Natural killer cell (primary cell): ENCODE results near the gene CREB5. TPM values are rescaled to one million over a fixed set of nuclear protein-coding genes. Genes with fewer than 3 reads are reported as not detected.

Experiments used
- ATAC-seq, 3 donors: fragments of 150-1000 bp in 2 of 3; fragments of 200-7000 bp in 1 of 3; cut with Tn5 transposase; 1 replicate in 1 of 3; 2 replicates in 2 of 3; pipeline ENCODE4 v1.10.0; 2021; ENCODE audit warnings: mild to moderate bottlenecking in 2 of 3, moderate library complexity in 2 of 3
- DNase-seq, 2 donors: peaks; one replicate each; pipeline versions ENCODE4 v3.0.0 to v3.0.0-alpha.2; 2013 to 2021; ENCODE audit warnings: mixed read lengths in 1 of 2
- H3K27ac ChIP-seq: one replicate; pipeline ENCODE4 v1.5.1; 2013; ENCODE audit warnings: mild to moderate bottlenecking, low read length
- H3K27me3 ChIP-seq: one replicate; pipeline ENCODE4 v1.6.1; 2013; ENCODE audit warnings: low read length; ENCODE audit not compliant: control insufficient read depth, insufficient read depth
- H3K36me3 ChIP-seq: one replicate; pipeline ENCODE4 v1.6.1; 2013; ENCODE audit warnings: low read length; ENCODE audit not compliant: control insufficient read depth, insufficient read depth
- H3K4me1 ChIP-seq: one replicate; pipeline ENCODE4 v1.6.1; 2013; ENCODE audit warnings: low read length; ENCODE audit not compliant: control insufficient read depth, insufficient read depth
- H3K4me3 ChIP-seq: one replicate; pipeline ENCODE4 v1.5.1; 2013; ENCODE audit warnings: low read length
- H3K9me3 ChIP-seq: one replicate; pipeline ENCODE4 v1.6.1; 2013; ENCODE audit warnings: low read length; ENCODE audit not compliant: control insufficient read depth, insufficient read depth
- H3K27ac Mint-ChIP-seq, 2 donors: one replicate each; pipeline ENCODE4 v1.8.0; 2022; ENCODE audit warnings: mild to moderate bottlenecking in 2 of 2, mixed read lengths in 2 of 2, moderate library complexity in 1 of 2
- H3K27me3 Mint-ChIP-seq, 2 donors: one replicate each; pipeline ENCODE4 v1.8.0; 2022; ENCODE audit warnings: low read depth in 2 of 2, mixed read lengths in 2 of 2
- H3K36me3 Mint-ChIP-seq: one replicate; pipeline ENCODE4 v1.8.0; 2022; ENCODE audit warnings: mixed read lengths
- H3K4me1 Mint-ChIP-seq, 2 donors: one replicate each; pipeline ENCODE4 v1.8.0; 2022; ENCODE audit warnings: mixed read lengths in 2 of 2
- H3K4me3 Mint-ChIP-seq: one replicate; pipeline ENCODE4 v1.8.0; 2022; ENCODE audit warnings: mild to moderate bottlenecking, moderate library complexity, mixed read lengths
- H3K9me3 Mint-ChIP-seq, 2 donors: one replicate each; pipeline ENCODE4 v1.8.0; 2022; ENCODE audit warnings: mixed read lengths in 2 of 2
- WGBS: methylation state at CpG from one replicate; pipeline ENCODE4 v1.1.7; 2013; ENCODE audit warnings: missing lambda C conversion rate; ENCODE audit not compliant: insufficient coverage; 5-methylcytosine and 5-hydroxymethylcytosine counted together
- intact Hi-C: fragments of 100-400 bp; cut with micrococcal nuclease; formaldehyde crosslinking; loops from one replicate; pipeline ENCODE4 v1.14.2; 2022
- total RNA-seq, 4 donors: library from RNA; stranded (reverse); fragments of 120-200 nt in 1 of 4; gene quantifications; one replicate each; pipeline versions ENCODE4 v1.2.3 to v1.2.4, GENCODE V29; 2013 to 2022
- TF ChIP-seq, protein P1 (sequence below): fragments of 200-600 bp; IDR thresholded peaks from one replicate; pipeline ENCODE4 v1.8.0; 2022; ENCODE audit warnings: antibody characterized with exemption

CREB5 gene
- total RNA-seq, 3 donors from 2014 or later (not counting 1 experiment from before 2014, with no cell fraction given) = 0.52 to 7.0 (median 0.89) TPM

DNA sequence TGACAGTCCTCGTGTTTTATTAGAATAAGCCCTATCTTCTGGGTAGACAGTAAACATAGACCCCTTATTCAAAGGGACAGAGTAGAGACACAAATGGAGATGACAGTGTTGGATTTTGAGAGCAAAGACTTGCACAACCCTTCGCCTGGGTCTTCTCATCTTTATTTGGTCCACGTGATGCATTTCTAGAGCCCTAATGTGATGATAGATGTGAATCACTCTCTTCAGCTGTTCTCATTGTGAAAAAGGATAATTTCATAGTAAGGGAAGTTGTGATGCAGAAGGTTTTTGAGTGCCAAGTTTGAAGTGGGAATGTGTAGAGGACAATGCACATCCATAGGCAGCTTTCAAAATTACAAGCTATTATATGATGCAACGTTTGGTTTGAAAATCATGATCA is 86.3 kb downstream of the CREB5 start:
- TF ChIP-seq, protein P1, sequence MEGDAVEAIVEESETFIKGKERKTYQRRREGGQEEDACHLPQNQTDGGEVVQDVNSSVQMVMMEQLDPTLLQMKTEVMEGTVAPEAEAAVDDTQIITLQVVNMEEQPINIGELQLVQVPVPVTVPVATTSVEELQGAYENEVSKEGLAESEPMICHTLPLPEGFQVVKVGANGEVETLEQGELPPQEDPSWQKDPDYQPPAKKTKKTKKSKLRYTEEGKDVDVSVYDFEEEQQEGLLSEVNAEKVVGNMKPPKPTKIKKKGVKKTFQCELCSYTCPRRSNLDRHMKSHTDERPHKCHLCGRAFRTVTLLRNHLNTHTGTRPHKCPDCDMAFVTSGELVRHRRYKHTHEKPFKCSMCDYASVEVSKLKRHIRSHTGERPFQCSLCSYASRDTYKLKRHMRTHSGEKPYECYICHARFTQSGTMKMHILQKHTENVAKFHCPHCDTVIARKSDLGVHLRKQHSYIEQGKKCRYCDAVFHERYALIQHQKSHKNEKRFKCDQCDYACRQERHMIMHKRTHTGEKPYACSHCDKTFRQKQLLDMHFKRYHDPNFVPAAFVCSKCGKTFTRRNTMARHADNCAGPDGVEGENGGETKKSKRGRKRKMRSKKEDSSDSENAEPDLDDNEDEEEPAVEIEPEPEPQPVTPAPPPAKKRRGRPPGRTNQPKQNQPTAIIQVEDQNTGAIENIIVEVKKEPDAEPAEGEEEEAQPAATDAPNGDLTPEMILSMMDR = no peak

DNA sequence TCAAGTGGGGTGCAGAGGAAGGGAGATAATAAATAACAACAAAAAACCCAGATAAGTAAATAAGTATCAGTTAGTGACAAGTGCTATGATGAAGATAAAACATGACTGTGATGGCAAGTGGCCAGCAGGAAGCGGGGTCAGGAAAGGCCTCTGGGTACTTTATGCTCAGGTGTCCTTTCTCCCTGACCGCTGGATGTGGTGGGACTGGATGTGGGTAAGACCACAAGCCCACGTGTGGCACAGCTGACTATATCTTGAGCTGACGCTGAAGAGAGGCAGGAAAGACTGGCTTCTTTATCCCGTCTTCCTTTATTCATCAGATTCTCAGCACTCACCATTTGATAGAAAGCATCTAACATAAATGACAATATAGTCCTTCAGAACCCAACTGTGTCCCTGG is 87.8 kb downstream of the CREB5 start:
- 21% methylated on average over 4 of the region's 5 CpGs for WGBS
- DNase-seq = no peak
- peaks cover 9 to 33% of the 10 kb centered on the region in 2 donors for H3K27me3 Mint-ChIP-seq

More for the DNA sequence above, 86.3 kb downstream of the CREB5 start:
- no peaks in the 10 kb centered on the region for H3K4me1 ChIP-seq
- intact Hi-C loops = no loop called here
- Mint-ChIP-seq H3K4me1 (no peaks in the 10 kb centered on the region), H3K27ac (no peak overlapping the region), H3K27me3 (peaks cover 12 to 42% of the 10 kb centered on the region in 2 donors), H3K36me3 (no peaks in the 10 kb centered on the region), H3K9me3 (no peaks in the 10 kb centered on the region), H3K4me3 (no peak overlapping the region)
- H3K4me3 ChIP-seq = no peak overlapping the region
- ATAC-seq = no peak
- 90% methylated on average over 4 of the region's 4 CpGs for WGBS
- no peak for DNase-seq
- H3K9me3 ChIP-seq = no peaks in the 10 kb centered on the region
- H3K27me3 ChIP-seq = peaks cover 2% of the 10 kb centered on the region
- H3K36me3 ChIP-seq = no peaks in the 10 kb centered on the region
- H3K27ac ChIP-seq = no peak overlapping the region

DNA sequence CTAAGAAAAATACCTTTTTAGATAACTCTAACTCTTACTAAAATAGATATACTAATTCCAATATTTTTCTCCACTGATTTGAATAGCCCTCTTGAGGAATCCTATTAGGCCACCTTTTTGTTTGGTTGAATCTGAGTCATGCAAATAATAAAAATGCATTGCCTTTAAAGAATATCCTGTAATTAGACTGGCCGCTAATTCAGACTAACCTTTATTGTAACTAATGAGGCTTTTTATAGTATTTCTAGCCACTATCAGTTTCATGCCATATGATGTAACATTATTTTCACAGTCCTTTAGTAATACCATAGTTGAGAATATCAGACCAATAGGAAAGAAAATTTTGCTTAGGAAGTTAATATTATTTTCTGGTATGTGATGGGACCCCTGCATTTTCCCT is 90.1 kb downstream of the CREB5 start:
- no peak overlapping the region for H3K27ac Mint-ChIP-seq
- intact Hi-C loops = no loop called here
- WGBS = no CpG with 5 or more reads among the region's 1 CpG
- no peaks in the 10 kb centered on the region for H3K4me1 ChIP-seq
- ATAC-seq (no peak), DNase-seq (no peak)
- H3K36me3 ChIP-seq = no peaks in the 10 kb centered on the region
- no peaks in the 10 kb centered on the region for H3K9me3 ChIP-seq
- no peak overlapping the region for H3K27ac ChIP-seq
- peaks cover 6 to 34% of the 10 kb centered on the region in 2 donors for H3K27me3 Mint-ChIP-seq
- no peak overlapping the region for H3K4me3 ChIP-seq
- H3K27me3 ChIP-seq = peaks cover 2% of the 10 kb centered on the region
- no peaks in the 10 kb centered on the region for H3K4me1 Mint-ChIP-seq
- H3K4me3 Mint-ChIP-seq = no peak overlapping the region
- TF ChIP-seq, protein P1 = no peak
- H3K9me3 Mint-ChIP-seq = no peaks in the 10 kb centered on the region
- no peaks in the 10 kb centered on the region for H3K36me3 Mint-ChIP-seq

More for the DNA sequence above, 87.8 kb downstream of the CREB5 start:
- Histone ChIP-seq H3K4me3 (no peak overlapping the region), H3K9me3 (no peaks in the 10 kb centered on the region), H3K36me3 (no peaks in the 10 kb centered on the region), H3K27ac (no peak overlapping the region), H3K4me1 (no peaks in the 10 kb centered on the region), H3K27me3 (peaks cover 2% of the 10 kb centered on the region)
- intact Hi-C loops = no loop called here
- Mint-ChIP-seq H3K4me1 (no peaks in the 10 kb centered on the region), H3K4me3 (no peak overlapping the region), H3K27ac (no peak overlapping the region), H3K9me3 (no peaks in the 10 kb centered on the region), H3K36me3 (no peaks in the 10 kb centered on the region)
- ATAC-seq = peak in 1 of 3 donors; percentile 48
- TF ChIP-seq, protein P1 = no peak

DNA sequence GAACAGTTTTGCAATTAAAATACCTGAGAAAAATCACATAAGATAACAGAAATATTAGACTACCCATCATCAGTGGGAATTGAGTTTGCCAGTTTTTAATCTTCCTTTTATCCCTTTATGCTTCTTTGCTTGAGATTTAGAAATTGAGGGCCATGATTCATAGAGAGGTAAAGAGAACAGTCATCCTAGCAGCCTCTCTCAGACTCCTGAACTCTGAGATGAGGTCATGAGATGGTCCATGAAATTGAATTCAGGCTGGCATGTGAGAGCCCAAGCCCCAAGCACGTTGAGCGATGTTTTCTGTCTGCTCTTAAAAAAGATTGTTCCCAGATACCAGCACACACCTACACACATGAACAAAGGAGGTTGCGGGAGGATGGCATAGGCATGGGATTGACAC is 91.1 kb downstream of the CREB5 start:
- Histone ChIP-seq H3K36me3 (no peaks in the 10 kb centered on the region), H3K27ac (no peak overlapping the region), H3K9me3 (no peaks in the 10 kb centered on the region), H3K4me1 (no peaks in the 10 kb centered on the region), H3K4me3 (no peak overlapping the region), H3K27me3 (peaks cover 2% of the 10 kb centered on the region)
- peaks cover 6 to 41% of the 10 kb centered on the region in 2 donors for H3K27me3 Mint-ChIP-seq
- no peaks in the 10 kb centered on the region for H3K4me1 Mint-ChIP-seq
- H3K4me3 Mint-ChIP-seq = no peak overlapping the region
- intact Hi-C loops = no loop called here
- 94% methylated on average over 3 of the region's 3 CpGs for WGBS
- H3K9me3 Mint-ChIP-seq = no peaks in the 10 kb centered on the region
- DNase-seq (no peak), ATAC-seq (no peak)
- TF ChIP-seq, protein P1 = no peak
- H3K27ac Mint-ChIP-seq = no peak overlapping the region
- H3K36me3 Mint-ChIP-seq = no peaks in the 10 kb centered on the region
